WI38 (cell line): Measurements from ENCODE around the gene ADGRE2.

Experiments used
- H3K4me3 ChIP-seq: 2 replicates; pipeline ENCODE4 v1.5.1; 2011; ENCODE audit warnings: low read depth, mild to moderate bottlenecking, control low read depth, low read length
- CTCF ChIP-seq: IDR thresholded peaks from 2 replicates; pipeline ENCODE4 v1.5.1; 2012; ENCODE audit warnings: low read depth, mild to moderate bottlenecking, control low read depth, low read length

Gene ADGRE2

GRCh38 chr19:14735915-14736314 is 42.4 kb downstream of the ADGRE2 start:
- no peak overlapping the region for H3K4me3 ChIP-seq
- TF ChIP-seq CTCF: no peak

GRCh38 chr19:14733574-14733973 is 44.8 kb downstream of the ADGRE2 start:
- H3K4me3 ChIP-seq: no peak overlapping the region
- TF ChIP-seq CTCF: no peak

GRCh38 chr19:14732510-14732909 is 45.9 kb downstream of the ADGRE2 start:
- no peak for TF ChIP-seq CTCF
- no peak overlapping the region for H3K4me3 ChIP-seq

GRCh38 chr19:14731200-14731599 is 47.2 kb downstream of the ADGRE2 start:
- no peak overlapping the region for H3K4me3 ChIP-seq
- TF ChIP-seq CTCF: no peak

- TF ChIP-seq CTCF: no peak
- no peak overlapping the region for H3K4me3 ChIP-seq
Measured at GRCh38 chr19:14728595-14728994, 49.8 kb downstream of the ADGRE2 start.

- H3K4me3 ChIP-seq: no peak overlapping the region
- no peak for TF ChIP-seq CTCF
Measured at GRCh38 chr19:14722127-14722526, 56.2 kb downstream of the ADGRE2 start.

GRCh38 chr19:14719162-14719561 is 59.2 kb downstream of the ADGRE2 start:
- TF ChIP-seq CTCF: no peak
- H3K4me3 ChIP-seq: no peak overlapping the region
